ENCODE data around the gene CD59.

Gene CD59

GRCh38 chr11:33668951-33669596 is 67.1 kb downstream of the CD59 start:
- no peak for TF ChIP-seq EZH2 (IDR thresholded peaks at IDR 0.05; ENCODE audit: borderline replicate concordance, low read depth, low read length, severe bottlenecking)
- no peak for TF ChIP-seq CTCF (IDR thresholded peaks at IDR 0.05; ENCODE audit: borderline replicate concordance, extremely low read depth, low read length, poor library complexity, severe bottlenecking)
- Histone ChIP-seq H3K79me2 (ENCODE audit: insufficient read depth, low read length) (no peaks in the 10 kb centered on the region), H3K9ac (ENCODE audit: low read depth, low read length) (no peak overlapping the region), H4K20me1 (ENCODE audit: insufficient read depth, low read length) (no peaks in the 10 kb centered on the region), H3K4me2 (ENCODE audit: insufficient read depth, low read length) (no peak overlapping the region), H3K36me3 (ENCODE audit: insufficient read depth, low read length) (no peaks in the 10 kb centered on the region), H3K4me3 (ENCODE audit: low read depth in 1 of 2, low read length in 2 of 2) (no peak overlapping the region), H3K9me3 (ENCODE audit: insufficient read depth, low read length, severe bottlenecking) (no peaks in the 10 kb centered on the region), H2AFZ (ENCODE audit: low read depth, low read length) (no peak overlapping the region), H3K27me3 (ENCODE audit: insufficient read depth, low read length, poor library complexity) (peaks cover 1% of the 10 kb centered on the region), H3K27ac (ENCODE audit: low read length) (no peak overlapping the region), H3K4me1 (ENCODE audit: insufficient read depth, low read length) (no peaks in the 10 kb centered on the region)
- ATAC-seq (ENCODE audit: insufficient read depth, low read depth) (no peak), DNase-seq (no peak)

GRCh38 chr11:33668468-33668825 is 67.8 kb downstream of the CD59 start:
- DNase-seq: no peak
- Histone ChIP-seq H2AFZ (ENCODE audit: low read depth, low read length) (no peak overlapping the region), H3K9me3 (ENCODE audit: insufficient read depth, low read length, severe bottlenecking) (no peaks in the 10 kb centered on the region), H3K9ac (ENCODE audit: low read depth, low read length) (no peak overlapping the region), H3K27ac (ENCODE audit: low read length) (no peak overlapping the region), H3K27me3 (ENCODE audit: insufficient read depth, low read length, poor library complexity) (no peaks in the 10 kb centered on the region), H3K79me2 (ENCODE audit: insufficient read depth, low read length) (no peaks in the 10 kb centered on the region), H3K4me3 (ENCODE audit: low read depth in 1 of 2, low read length in 2 of 2) (no peak overlapping the region), H3K4me1 (ENCODE audit: insufficient read depth, low read length) (no peaks in the 10 kb centered on the region), H3K4me2 (ENCODE audit: insufficient read depth, low read length) (no peak overlapping the region), H3K36me3 (ENCODE audit: insufficient read depth, low read length) (no peaks in the 10 kb centered on the region), H4K20me1 (ENCODE audit: insufficient read depth, low read length) (no peaks in the 10 kb centered on the region)
- no peak for TF ChIP-seq CTCF (IDR thresholded peaks at IDR 0.05; ENCODE audit: borderline replicate concordance, extremely low read depth, low read length, poor library complexity, severe bottlenecking)
- TF ChIP-seq EZH2 (IDR thresholded peaks at IDR 0.05; ENCODE audit: borderline replicate concordance, low read depth, low read length, severe bottlenecking): no peak
- no peak for ATAC-seq (ENCODE audit: insufficient read depth, low read depth)

- Histone ChIP-seq H3K9ac (ENCODE audit: low read depth, low read length) (no peak overlapping the region), H3K27ac (ENCODE audit: low read length) (no peak overlapping the region), H3K4me2 (ENCODE audit: insufficient read depth, low read length) (no peak overlapping the region), H3K79me2 (ENCODE audit: insufficient read depth, low read length) (no peaks in the 10 kb centered on the region), H3K4me3 (ENCODE audit: low read depth in 1 of 2, low read length in 2 of 2) (no peak overlapping the region), H3K9me3 (ENCODE audit: insufficient read depth, low read length, severe bottlenecking) (no peaks in the 10 kb centered on the region), H3K27me3 (ENCODE audit: insufficient read depth, low read length, poor library complexity) (no peaks in the 10 kb centered on the region), H4K20me1 (ENCODE audit: insufficient read depth, low read length) (no peaks in the 10 kb centered on the region), H3K4me1 (ENCODE audit: insufficient read depth, low read length) (no peaks in the 10 kb centered on the region), H2AFZ (ENCODE audit: low read depth, low read length) (no peak overlapping the region), H3K36me3 (ENCODE audit: insufficient read depth, low read length) (no peaks in the 10 kb centered on the region)
- no peak for TF ChIP-seq CTCF (IDR thresholded peaks at IDR 0.05; ENCODE audit: borderline replicate concordance, extremely low read depth, low read length, poor library complexity, severe bottlenecking)
- no peak for TF ChIP-seq EZH2 (IDR thresholded peaks at IDR 0.05; ENCODE audit: borderline replicate concordance, low read depth, low read length, severe bottlenecking)
- DNase-seq (no peak), ATAC-seq (ENCODE audit: insufficient read depth, low read depth) (no peak)
These were observed 68.3 kb downstream of the CD59 start for GRCh38 chr11:33667819-33668467.

All from DND-41 (cell line).